DOHH2 (cell line): Measurements from ENCODE around the gene AVPR2.

Experiments used
- CTCF ChIP-seq: fragments of 200-600 bp; sonication (generic); IDR thresholded peaks from one replicate; pipeline ENCODE4 v1.5.1; 2014; ENCODE audit warnings: antibody characterized with exemption, mild to moderate bottlenecking, low read depth, low read length; ENCODE audit not compliant: poor library complexity, severe bottlenecking
- EZH2phosphoT487 ChIP-seq: fragments of 200-600 bp; sonication (generic); IDR thresholded peaks from 2 replicates; pipeline ENCODE4 v1.6.1; 2017; ENCODE audit warnings: borderline replicate concordance, mild to moderate bottlenecking, antibody characterized with exemption, low read length, moderate library complexity, mixed read lengths

GRCh38 chrX:153867671-153868070 is 36.8 kb upstream of the AVPR2 start:
- TF ChIP-seq CTCF = no peak
- TF ChIP-seq EZH2phosphoT487 = no peak
